ENCODE results near the gene TLCD1.

TLCD1 gene

GRCh38 chr17:28763137-28763799, 37.2 kb upstream of the TLCD1 start:
- DNase-seq = no peak
- TF ChIP-seq CTCF (IDR thresholded peaks at IDR 0.05; ENCODE audit: low read depth, low read length, missing control alignments) = no peak
- Histone ChIP-seq H3K27ac (no peak overlapping the region), H3K36me3 (replicated peaks) (peaks cover 47% of the 10 kb centered on the region), H3K27me3 (replicated peaks) (no peaks in the 10 kb centered on the region), H3K4me3 (ENCODE audit: low read depth, low read length) (no peak overlapping the region)
- in situ Hi-C loops (cut with HindIII; ENCODE audit: low pct_ligation_motif_present, low sequenced_read_pairs) = no loop called here

- H3K4me3 ChIP-seq (ENCODE audit: low read depth, low read length) = no peak overlapping the region
- H3K36me3 ChIP-seq (replicated peaks) = peaks cover 55% of the 10 kb centered on the region
- peak; percentile 68 for DNase-seq
- no peak for TF ChIP-seq CTCF (IDR thresholded peaks at IDR 0.05; ENCODE audit: low read depth, low read length, missing control alignments)
- no peaks in the 10 kb centered on the region for H3K27me3 ChIP-seq (replicated peaks)
- in situ Hi-C loops (cut with HindIII; ENCODE audit: low pct_ligation_motif_present, low sequenced_read_pairs) = no loop called here
- H3K27ac ChIP-seq = no peak overlapping the region
These were observed 34.8 kb upstream of the TLCD1 start for GRCh38 chr17:28760601-28761562.

GRCh38 chr17:28759256-28759865, 33.3 kb upstream of the TLCD1 start:
- no peak for DNase-seq
- in situ Hi-C loops (cut with HindIII; ENCODE audit: low pct_ligation_motif_present, low sequenced_read_pairs) = no loop called here
- no peaks in the 10 kb centered on the region for H3K27me3 ChIP-seq (replicated peaks)
- H3K27ac ChIP-seq = no peak overlapping the region
- no peak for TF ChIP-seq CTCF (IDR thresholded peaks at IDR 0.05; ENCODE audit: low read depth, low read length, missing control alignments)
- no peak overlapping the region for H3K4me3 ChIP-seq (ENCODE audit: low read depth, low read length)
- peaks cover 48% of the 10 kb centered on the region for H3K36me3 ChIP-seq (replicated peaks)

- TF ChIP-seq CTCF (IDR thresholded peaks at IDR 0.05; ENCODE audit: low read depth, low read length, missing control alignments) = no peak
- Histone ChIP-seq H3K27me3 (replicated peaks) (no peaks in the 10 kb centered on the region), H3K36me3 (replicated peaks) (peaks cover 46% of the 10 kb centered on the region), H3K4me3 (ENCODE audit: low read depth, low read length) (no peak overlapping the region), H3K27ac (no peak overlapping the region)
- in situ Hi-C loops (cut with HindIII; ENCODE audit: low pct_ligation_motif_present, low sequenced_read_pairs) = no loop called here
- no peak for DNase-seq
These were observed 32.5 kb upstream of the TLCD1 start for GRCh38 chr17:28758411-28759121.

- Histone ChIP-seq H3K27ac (no peak overlapping the region), H3K27me3 (replicated peaks) (no peaks in the 10 kb centered on the region), H3K36me3 (replicated peaks) (peaks cover 46% of the 10 kb centered on the region), H3K4me3 (ENCODE audit: low read depth, low read length) (no peak overlapping the region)
- no peak for TF ChIP-seq CTCF (IDR thresholded peaks at IDR 0.05; ENCODE audit: low read depth, low read length, missing control alignments)
- no peak for DNase-seq
- in situ Hi-C loops (cut with HindIII; ENCODE audit: low pct_ligation_motif_present, low sequenced_read_pairs) = no loop called here
These were observed 30.2 kb upstream of the TLCD1 start for GRCh38 chr17:28756049-28756804.
